Right kidney (tissue), 1 donor: ENCODE results near the gene SERBP1.
"Not testable (repeated sequence)": the region's sequence is repeated elsewhere in the genome, so short reads cannot be mapped to it uniquely, and the experiment has no call there.

Experiments used
- DNase-seq: peaks from one replicate; pipeline ENCODE4 v3.0.0-alpha.2; 2016

SERBP1 gene

DNA sequence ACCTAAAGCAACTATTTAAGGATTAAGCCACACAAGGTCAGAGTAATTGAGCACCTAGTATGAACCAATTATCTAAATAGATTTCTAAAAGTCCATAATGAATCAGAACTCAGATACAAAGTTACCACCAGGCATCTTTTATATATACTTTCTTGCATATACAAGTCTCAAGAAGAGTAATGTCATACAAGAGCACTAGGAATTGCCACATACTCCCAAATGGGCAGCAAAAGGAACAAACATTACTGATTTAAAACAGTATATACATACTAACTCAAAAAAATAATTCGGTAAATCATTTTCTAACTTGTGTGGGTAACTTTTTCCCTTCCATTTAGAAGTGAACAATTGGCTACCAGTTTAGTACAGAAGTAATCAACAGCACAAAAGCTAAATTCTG lies 22.1 kb downstream of the SERBP1 start:
- DNase-seq = no peak

DNA sequence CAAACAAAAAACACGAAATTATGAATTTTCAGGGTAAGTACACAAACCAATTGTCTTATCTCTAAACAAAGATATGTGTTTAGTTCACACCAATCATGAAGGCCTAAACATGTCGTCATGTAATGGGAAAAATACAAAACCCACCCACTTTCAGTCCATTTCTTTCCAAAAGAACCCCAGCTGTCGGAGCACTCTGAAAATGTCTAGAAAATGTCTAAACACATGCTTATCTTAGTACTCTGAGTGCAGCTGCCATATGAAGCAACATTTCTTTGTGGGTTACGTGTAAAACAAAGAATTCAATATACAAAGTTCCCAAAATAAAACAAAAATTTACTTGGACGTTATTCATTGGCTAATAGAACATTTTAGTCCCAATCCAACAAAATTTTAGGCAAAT lies 22.7 kb downstream of the SERBP1 start:
- DNase-seq = no peak

DNA sequence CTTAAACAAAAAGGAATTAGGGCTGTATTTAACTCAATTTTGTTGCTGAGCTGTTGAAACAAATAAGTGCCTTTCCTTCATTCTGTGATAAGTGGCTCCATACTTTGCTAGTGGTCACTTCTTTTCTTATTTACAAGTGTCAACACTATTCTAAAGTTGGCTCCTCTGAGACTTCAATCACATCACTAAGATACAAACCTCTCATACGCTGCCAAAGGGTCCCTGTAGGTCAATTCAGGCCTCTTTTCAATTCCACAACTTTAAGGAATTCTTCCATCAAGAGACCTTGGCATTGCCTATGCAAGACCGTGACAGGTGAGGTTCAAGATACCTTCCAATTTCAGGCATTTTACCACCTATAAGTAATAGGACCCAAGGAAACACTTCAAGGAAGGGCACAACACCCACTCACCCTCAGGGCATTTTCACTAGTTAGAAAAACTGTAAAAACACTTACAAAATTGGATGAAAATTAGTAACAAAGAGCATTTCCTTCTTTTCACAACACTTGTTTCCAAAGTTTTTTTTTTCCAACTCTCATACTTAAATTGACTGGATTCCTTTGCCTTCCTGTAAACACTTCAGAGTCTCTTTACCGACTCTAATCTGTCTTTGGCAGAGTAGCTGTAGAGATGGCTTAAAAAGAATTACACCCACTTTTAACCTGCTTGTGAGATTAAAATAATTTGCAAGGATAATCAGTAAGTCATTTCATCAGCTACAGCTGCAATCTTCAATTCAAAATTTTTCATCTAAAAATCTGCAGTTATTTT lies 24.5 kb downstream of the SERBP1 start:
- no peak for DNase-seq

DNA sequence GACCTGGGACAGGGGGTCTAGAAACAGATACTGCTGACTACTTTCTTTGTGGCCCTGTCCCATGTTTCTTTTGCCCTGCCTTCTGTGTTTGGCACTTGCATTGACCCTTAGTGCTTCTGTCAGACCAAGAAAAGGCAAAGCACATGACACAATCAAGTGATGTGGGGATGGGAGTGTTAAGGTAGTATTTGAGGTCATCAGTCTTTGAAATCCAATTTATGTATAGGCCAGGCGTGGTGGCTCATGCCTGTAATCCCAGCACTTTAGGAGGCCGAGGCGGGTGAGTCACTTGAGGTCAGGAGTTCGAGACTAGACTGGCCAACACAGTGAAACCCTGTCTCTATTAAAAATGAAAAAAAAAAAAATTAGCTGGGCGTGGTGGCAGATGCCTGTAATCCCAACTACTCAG lies 26.0 kb downstream of the SERBP1 start:
- no peak for DNase-seq

DNA sequence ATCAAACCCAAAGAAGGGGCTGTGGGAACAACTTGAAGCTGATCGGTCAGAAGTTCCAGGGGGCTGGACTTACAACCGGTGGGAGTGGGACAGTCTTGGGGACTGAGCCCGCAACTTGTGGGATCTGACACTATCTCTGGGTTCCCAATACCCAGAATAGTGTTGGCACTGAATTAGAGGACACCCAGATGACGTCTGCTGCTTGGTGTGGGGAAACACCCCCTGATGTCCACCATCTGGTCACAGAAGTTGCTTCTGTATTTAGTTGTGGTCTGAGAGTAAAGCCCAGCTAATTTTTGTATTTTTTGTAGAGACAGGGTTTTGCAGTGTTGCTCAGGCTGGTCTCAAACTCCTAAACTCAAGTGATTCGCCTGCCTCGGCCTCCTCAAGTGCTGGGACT lies 28.8 kb downstream of the SERBP1 start:
- DNase-seq = no peak

DNA sequence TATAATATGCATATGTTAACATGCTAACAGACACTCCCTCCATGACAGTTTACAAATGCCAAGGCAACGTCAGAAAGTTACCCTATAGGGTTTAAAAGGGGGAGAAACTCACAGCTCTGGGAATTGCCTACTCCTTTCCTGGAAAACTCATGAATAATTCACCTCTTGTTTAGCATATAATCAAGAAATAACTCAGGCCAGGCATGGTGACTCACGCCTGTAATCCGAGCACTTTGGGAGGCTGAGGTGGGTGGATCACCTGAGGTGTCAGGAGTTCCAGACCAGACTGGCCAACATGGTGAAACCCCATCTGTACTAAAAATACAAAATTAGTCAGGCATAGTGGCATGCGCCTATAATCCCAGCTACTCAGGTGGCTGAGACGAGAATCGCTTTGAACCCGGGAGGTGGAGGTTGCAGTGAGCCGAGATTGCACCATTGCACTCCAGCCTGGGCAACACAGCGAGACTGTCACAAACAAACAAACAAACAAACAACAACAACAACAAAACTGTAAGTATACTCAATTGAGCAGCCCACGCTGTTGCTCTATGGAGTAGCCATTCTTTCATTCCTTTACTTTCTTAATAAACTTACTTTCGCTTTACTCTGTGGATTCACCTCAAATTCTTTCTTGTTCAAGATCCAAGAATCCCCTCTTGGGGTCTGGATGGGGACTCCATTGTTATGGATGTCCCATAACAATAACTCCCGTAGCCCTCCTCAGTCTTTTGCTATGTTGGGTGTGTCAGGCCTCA lies 30.0 kb downstream of the SERBP1 start:
- not testable (repeated sequence) for DNase-seq

DNA sequence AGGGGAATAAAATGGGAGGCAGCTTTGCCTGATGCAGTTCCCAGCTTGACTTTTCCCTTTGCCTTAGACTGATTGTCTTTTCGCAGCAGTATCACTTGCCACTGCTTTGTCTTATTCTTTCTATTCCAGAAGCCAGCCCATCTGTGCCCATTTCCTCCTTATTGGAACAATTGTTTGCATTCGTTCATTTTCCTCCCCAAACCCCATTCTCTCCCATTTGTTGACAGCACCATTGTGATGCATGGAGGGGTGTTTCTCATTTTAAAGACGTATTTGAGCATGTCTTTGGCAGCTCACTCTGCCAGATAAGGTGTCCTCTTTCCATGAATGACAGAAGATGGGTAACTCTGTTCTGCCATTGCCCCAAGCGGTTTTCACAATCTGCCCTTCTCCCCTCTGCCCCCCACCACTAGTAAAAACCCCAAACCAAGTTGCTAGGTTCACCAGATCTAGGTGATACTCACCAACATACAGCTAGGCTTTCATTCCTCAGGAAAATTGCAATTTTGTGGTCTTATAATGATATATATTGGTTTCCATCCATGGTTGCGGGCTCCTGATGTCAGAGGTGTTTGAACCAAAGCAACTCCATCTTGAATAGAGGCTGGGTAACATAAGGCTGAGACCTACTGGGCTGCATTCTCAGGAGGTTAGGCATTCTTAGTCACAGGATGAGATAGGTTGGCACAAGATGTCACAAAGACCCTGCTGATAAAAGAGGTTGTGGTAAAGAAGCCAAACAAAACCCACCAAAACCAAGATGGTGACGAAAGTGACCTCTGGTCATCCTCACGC lies 30.8 kb downstream of the SERBP1 start:
- no peak for DNase-seq

DNA sequence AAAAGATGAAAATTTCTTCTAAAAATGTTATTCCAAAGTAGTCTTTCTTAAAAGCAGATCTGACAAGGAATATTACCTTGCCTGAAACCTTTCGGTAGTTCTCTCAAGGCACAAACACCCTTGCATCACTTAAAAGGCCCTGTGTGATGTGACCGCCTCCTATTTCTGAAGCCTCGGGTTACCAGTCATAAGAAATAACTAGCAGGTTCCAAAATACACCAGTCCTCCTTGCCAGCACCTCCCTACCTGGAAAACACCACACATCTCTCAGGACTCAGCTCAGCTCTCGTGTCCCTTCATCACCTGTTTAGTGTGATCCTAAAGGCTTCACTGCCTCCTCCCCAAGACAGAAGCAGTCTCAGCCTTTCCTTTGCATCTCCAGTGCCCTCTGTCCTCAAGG lies 35.7 kb downstream of the SERBP1 start:
- DNase-seq = no peak

DNA sequence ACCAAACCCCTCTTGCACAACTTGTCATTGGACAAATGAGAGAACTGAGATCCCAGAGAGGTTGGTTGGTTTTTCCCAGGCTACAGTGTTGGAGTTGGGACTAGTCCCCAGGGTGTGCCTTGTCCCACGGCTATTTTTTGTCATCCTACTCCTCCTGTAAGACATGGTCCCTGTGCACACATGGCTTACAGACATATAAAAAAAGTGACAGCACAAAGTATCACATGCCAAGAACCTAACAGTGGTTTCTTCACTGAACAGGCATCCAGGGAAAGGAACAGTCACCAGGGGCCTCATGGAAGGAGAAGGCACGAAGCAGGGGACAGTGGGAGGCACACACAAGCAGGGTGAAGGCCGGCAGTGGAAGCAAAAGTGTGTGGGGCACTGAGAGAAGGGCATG lies 36.5 kb downstream of the SERBP1 start:
- no peak for DNase-seq

DNA sequence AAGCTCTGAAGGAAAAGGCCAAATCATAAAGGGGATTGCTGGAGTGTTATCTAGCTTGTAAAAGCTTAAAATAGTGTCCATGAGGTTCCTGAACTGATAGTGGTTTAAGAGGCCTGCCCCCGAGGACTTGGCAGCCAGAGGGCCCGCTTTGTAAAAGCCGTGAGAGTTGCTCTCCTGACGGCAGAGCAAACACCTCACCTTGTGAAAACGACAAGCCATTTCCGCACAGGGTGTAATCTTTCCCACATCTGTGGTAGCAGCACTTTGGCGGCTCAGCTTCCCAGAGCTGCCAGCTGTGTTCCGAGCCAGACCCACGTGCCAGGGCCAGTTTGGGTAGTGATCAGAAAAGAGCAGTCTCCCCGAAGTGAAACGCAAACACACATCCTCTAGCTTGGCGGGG lies 37.0 kb downstream of the SERBP1 start:
- no peak for DNase-seq

DNA sequence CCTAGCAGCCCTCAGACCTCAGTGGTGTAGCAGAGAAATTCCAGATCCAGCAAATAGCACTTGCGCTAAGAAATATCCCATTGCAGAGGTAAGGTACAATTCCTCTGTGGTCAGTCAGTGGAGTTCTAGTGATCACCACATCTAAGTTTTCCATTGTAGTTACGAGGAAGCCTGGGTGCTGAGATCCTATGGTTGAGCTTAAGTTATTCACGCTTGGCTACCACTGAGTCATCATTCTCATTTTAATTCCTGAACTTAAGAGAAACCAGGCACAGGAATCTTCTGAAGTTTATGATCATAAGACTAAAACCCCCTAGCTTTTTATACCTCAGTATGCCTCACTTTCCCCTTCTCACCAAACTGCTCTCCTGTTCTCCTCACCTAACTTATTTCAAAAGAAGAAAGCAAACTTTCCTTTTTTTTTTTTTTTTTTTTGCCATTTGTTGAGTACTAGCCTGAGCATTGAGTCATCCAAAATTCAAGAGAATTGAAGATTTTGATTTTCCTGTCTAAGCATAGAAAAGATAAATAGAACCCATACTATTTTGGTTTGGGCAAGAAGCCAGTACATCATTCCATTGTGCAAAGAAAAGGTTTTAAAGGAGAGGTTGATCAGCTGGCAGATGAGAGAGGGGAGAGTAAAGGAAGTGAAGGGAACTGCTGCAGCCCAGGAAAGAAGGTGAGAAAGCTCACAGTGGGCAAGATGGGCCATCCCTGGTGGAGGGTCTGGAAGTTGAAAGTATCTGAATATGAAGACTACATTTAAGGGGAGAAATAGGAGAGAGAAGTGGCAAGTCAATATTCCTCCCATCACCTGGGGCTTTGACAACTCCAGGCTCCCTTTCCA lies 39.9 kb downstream of the SERBP1 start:
- DNase-seq = no peak

DNA sequence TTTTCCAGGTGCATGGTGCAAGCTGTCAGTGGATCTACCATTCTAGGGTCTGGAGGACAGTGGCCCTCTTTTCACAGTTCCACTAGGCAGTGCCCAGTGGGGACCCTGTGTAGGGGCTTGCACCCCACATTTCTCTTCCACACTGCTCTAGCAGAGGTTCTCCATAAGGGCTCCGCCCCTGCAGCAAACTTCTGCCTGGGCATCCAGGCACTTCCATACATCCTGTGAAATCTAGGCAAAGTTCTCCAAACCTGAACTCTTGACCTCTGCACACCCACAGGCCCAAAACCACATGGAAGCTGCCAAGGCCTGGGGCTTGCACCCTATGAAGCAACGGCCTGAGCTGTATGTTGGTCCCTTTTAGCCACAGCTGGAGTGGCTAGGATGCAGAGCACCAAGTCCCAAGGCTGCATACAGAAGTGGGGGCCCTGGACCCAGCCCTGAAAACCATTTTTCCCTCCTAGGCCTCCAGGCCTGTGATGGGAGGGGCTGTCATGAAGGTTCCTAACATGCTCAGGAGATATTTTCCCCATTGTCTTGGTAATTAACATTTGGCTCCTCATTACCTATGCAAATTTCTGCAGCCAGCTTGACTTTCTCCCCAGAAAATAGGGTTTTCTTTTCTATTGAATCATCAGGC lies 46.1 kb downstream of the SERBP1 start:
- no peak for DNase-seq

DNA sequence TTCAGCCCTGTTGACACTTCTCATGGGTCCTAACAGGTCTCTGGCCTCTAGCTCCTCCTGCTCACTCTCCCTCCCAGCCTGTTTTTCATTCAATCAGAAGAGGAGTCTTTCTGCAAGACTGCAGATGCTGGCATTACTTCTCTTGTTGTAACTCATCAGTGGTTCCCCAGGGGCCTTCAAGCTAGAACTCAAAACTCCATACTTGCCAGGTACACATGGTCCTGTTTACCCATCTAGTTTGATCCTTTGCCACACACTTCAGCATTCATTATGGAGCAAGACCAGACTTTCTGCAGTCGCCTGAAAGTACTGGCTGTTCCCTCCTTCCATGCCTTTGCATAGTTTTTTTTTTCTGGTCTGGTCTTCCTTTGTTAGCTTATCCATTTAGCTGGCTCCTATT lies 47.9 kb downstream of the SERBP1 start:
- DNase-seq = no peak

DNA sequence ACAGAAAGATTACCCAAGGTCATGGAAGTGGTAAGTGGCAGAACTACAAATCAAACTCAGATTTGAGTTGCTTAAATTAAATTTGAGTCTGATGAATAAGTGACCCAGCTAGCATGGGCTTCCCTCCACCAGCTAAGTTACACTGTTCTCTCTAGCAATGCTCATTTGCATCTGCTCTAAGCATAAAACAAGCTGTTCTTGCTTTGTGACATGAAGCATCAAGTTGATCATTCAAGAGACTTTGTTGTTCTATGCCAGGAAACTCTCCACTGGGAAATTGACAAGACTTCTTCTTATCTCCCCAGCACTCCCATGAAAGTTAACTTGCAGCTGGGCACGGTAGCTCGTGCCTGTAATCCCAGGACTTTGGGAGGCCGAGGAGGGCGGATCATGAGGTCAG lies 49.0 kb downstream of the SERBP1 start:
- no peak for DNase-seq

DNA sequence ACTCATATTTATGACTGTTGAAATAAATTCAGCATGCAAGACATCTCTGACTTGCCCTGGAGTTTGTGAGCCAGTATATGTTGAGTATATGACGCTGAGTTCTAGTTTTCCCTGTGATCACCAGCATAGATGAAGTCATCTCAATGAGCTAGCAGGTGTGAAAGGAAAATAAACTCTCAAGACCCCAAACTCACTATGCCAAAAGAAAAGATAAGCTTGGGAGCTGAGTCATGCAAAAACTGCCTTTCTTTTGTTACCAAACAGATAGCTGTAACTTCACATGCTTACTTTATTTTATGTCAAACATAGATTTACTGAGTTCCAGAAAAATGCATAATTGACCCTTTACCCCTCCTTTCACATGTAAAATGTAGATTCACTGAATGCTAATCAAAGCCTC lies 52.9 kb downstream of the SERBP1 start:
- DNase-seq = no peak

DNA sequence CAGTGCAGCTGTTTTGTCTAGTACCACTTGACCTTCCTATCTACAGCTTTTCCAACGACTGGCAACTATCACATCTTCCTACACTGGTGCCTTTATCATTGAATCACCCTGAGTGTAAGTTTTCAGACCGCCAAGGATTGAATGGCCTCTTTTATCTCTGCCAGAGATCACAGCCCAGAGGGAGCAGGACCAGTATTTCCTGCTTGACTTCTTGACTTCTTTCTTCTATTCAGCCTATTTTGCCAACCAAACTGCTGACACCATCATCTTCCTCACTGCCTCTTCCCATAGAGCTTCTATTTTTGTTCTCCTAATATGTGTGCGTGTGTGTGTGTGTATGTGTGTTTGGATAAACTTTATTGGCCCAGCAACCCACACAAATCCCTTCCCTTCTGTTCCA lies 53.8 kb downstream of the SERBP1 start:
- no peak for DNase-seq

DNA sequence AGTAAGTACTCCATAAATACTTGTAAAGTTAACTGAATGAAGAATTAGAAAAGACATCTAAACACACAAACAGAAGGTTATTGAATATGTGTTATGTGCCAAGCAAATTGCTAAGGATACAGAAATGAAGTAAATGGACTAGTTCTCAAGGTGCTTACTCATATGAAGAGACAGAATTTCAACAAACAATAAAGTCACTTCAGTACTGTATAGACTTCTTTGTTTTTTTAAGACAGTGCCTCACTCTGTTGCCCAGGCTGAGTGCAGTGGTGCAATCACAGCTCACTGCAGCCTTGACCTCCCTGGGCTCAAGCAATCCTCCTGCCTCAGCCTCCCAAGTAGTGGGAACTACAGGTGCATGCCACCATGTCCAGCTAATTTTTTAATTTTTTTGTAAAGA lies 57.3 kb downstream of the SERBP1 start:
- DNase-seq = no peak

DNA sequence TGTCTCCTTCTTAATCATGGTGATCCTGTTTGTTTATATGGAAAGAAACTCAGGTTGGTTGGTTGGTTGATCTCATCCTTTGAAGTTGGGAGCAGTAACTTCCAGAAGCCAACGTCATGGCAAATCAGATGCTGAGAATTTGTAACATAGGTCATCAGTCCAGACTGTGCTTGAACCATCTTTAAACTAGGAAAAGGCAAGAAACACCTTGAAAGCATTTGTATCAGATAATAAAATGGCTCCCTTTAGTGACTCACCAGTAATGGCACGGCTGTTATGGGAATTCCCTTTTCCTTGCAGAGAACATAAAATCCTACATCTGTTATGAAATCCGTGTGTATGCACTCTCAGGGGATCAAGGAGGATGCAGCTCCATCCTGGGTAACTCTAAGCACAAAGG lies 58.1 kb downstream of the SERBP1 start:
- DNase-seq = no peak

DNA sequence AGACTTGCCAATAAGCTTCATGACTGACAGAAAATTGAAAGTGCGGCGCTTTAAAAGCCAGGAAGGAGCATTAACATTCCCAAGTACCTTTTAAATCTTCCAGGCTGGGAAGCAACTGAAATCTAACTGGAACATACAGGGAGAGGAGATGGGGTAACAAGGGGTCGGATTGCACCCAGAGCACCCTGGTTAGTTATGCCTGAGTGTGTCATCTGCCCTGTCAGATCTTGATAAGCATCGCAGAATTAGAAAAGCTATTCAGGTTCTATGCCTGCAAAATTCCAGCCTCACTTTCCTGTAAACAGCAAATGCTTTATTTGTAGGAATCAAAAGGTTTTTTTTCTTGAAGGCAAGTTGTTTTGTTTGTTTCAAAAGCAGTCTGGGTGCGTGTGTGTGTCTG lies 58.5 kb downstream of the SERBP1 start:
- no peak for DNase-seq

DNA sequence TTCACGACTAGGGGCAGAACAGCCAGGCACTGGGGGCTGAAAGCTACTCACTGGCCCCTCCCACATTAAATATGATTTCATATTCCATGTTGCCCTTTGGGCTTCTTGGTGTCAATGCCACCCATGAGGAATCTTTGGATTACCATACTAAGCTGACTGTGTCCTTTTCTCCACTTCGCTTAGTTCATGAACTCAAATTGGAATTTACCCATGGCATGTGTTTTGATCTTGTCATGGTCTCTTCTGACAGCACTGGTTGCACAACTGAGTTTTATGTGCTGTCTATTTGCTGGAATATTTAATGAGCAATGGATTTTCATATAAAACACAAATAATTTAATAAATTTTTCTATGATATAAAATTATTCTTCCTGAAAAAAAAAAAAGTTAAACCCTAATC lies 59.2 kb downstream of the SERBP1 start:
- DNase-seq = no peak

DNA sequence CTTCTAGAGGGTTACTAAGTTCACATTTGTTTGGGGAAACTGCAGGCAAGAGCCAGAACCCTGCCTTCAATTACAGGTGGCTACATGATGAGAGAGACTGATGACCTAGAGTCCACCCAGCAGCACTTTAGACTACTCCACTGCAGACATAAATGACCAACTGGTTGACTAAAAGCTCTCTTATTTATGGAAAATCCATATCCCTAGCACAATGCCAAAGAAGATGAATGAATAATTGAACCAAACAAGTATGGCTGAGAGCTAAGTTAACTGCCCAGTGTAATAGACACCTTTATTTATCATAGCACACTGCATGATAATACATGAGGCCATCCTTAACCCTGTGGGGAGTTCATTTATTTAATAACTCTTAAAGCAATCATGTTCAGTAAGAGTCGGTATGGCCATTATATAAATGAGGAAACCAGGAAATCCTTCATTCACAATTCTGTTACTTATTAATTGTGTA lies 62.1 kb downstream of the SERBP1 start:
- no peak for DNase-seq
